NT2/D1 (cell line): ENCODE results near the gene BCL10.

Experiments used
- DNase-seq: peaks from one replicate; pipeline ENCODE4 v3.0.0-alpha.2; 2011; ENCODE audit warnings: low read depth, low spot score
- H3K27me3 ChIP-seq: 2 replicates; pipeline ENCODE4 v1.6.0; 2011; ENCODE audit warnings: mild to moderate bottlenecking; ENCODE audit not compliant: insufficient read length, insufficient read depth
- H3K36me3 ChIP-seq: 2 replicates; pipeline ENCODE4 v1.6.1; 2011; ENCODE audit warnings: mild to moderate bottlenecking, low read length, mixed read lengths; ENCODE audit not compliant: insufficient read depth, insufficient read length
- H3K4me1 ChIP-seq: 2 replicates; pipeline ENCODE4 v1.5.1; 2011; ENCODE audit not compliant: insufficient read depth, insufficient read length
- H3K4me3 ChIP-seq: 2 replicates; pipeline ENCODE4 v1.5.1; 2011; ENCODE audit warnings: low read depth; ENCODE audit not compliant: insufficient read length
- H3K9ac ChIP-seq: 2 replicates; pipeline ENCODE4 v1.6.0; 2011; ENCODE audit warnings: low read depth; ENCODE audit not compliant: insufficient read length
- H3K9me3 ChIP-seq: 2 replicates; pipeline ENCODE4 v1.5.1; 2011; ENCODE audit warnings: mild to moderate bottlenecking, low read length; ENCODE audit not compliant: insufficient read depth
- SUZ12 ChIP-seq: IDR thresholded peaks from 2 replicates; pipeline ENCODE4 v1.6.1; 2011; ENCODE audit not compliant: insufficient read length, insufficient read depth; ENCODE audit errors: extremely low read depth
- YY1 ChIP-seq: IDR thresholded peaks from 2 replicates; pipeline ENCODE4 v1.6.1; 2011; ENCODE audit not compliant: insufficient read length, insufficient read depth
- ZNF274 ChIP-seq: IDR thresholded peaks from 2 replicates; pipeline ENCODE4 v1.6.1; 2011; ENCODE audit warnings: mild to moderate bottlenecking, low read depth, low read length

Gene BCL10

DNA sequence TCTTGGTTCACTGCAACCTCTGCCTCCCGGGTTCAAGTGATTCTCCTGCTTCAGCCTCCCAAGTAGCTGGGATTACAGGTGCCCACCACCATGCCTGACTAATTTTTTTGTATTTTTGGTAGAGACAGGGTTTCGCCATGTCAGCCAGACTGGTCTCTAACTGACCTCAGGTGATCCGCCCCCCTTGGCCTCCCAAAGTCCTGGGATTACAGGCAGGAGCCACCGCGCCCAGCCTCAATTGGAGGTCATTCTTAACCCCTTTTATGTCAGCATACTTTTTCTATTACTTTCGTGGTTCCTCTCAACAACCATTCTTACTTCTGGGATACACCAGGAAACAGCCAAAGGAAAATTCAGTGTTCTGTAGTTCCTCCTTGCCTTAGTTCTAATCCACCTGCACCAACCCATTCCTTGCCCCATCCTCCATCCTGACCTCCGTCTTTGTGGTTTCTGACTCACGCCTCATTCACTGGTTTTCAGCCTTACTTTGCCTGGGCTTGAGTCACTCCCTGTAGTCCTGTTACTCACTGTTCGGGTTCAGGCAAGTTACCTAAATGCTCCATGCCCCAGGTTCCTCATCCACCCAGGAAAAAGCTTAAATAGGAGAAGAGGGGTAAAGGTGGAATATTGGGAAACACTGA, 12.9 kb upstream of the BCL10 start:
- Histone ChIP-seq H3K27me3 (no peaks in the 10 kb centered on the region), H3K4me1 (no peaks in the 10 kb centered on the region), H3K9ac (no peak overlapping the region), H3K4me3 (no peak overlapping the region), H3K9me3 (peaks cover 4% of the 10 kb centered on the region; the same call in 1 of the 2 replicates), H3K36me3 (no peaks in the 10 kb centered on the region)
- DNase-seq = no peak
- no peak for TF ChIP-seq YY1
- no peak for TF ChIP-seq SUZ12
- no peak for TF ChIP-seq ZNF274

DNA sequence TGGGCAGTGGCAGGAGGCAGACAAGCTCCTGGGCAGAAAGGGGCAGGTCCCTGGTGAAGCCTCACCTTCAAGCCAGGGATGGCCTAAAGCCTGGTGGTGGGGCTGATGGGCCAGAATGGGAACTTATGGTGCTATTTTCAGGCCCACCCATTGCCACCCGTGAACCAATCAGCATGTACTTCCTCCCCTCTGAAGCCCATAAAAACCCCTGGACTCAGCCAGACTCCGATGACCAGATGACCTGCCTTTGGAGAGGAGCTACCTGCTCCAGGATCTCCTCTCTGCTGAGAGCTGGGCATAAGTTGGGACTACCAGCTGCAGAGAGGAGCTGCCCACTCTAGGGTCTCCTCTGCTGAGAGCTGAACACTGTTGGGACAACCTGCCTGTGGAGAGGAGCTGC, 7.8 kb upstream of the BCL10 start:
- H3K36me3 ChIP-seq = no peaks in the 10 kb centered on the region
- H3K4me3 ChIP-seq = no peak overlapping the region
- no peak for TF ChIP-seq SUZ12
- TF ChIP-seq ZNF274 = no peak
- no peak for TF ChIP-seq YY1
- no peak overlapping the region for H3K9ac ChIP-seq
- H3K4me1 ChIP-seq = no peaks in the 10 kb centered on the region
- DNase-seq = no peak
- peaks cover 7% of the 10 kb centered on the region; the same call in 1 of the 2 replicates for H3K9me3 ChIP-seq
- no peaks in the 10 kb centered on the region for H3K27me3 ChIP-seq

DNA sequence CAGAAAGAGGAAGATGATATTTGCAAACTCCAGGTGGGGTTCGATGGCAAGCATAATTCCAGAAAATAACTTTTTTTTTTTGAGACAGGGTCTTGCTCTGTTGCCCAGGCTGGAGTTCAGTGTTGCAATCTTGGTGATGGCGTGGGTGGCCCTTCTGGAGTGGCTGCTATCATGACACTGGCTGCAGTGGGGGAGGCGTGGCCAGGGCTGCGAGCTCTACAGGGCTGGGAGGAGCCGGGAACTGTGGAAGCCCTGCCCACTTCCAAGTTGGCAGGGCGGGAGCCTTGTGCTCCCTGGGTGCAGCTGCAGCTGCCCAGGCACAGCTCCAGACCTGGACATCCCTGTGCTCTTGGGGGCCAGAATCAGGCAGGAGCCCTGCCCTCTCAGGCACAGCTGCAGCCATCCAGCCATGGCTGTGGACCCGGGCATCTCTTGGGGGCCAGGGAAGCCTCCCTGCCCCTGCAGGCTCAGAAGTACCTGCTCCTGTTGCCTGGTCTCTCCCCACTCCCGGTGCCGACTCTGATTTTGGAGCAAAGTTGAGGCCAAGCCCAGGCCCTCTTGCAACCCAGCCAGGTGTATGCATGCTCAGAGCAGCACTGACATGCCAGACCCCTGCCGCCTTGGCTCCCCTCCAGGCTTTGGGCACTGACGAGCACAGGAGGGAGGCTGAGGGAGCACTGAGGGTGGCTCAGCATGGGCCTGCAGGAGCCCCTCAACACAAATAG, 7.2 kb upstream of the BCL10 start:
- TF ChIP-seq SUZ12 = no peak
- TF ChIP-seq ZNF274 = no peak
- no peaks in the 10 kb centered on the region for H3K4me1 ChIP-seq
- peaks cover 7% of the 10 kb centered on the region; the same call in 1 of the 2 replicates for H3K9me3 ChIP-seq
- no peak overlapping the region for H3K9ac ChIP-seq
- no peaks in the 10 kb centered on the region for H3K27me3 ChIP-seq
- no peak for DNase-seq
- H3K4me3 ChIP-seq = no peak overlapping the region
- H3K36me3 ChIP-seq = no peaks in the 10 kb centered on the region

DNA sequence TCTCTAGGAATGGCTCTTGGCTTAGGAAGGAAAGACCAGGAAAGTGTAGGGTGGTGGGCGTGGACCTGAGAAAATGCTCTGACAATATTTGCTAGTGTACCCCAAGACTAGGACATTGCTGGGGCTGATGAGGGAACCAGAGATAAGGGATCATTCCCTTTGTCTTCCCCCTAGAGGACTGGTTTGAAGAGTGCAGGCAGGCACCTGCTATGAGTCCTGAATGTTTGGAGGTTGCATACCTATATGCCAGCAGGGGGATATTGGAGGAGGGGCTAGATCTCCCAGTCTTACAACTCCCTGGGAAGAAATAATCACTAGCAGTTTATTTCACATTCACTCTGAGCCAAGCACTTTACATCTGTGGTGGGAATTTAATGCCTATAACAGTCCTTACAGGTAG, 6.0 kb upstream of the BCL10 start:
- DNase-seq = peak; percentile 30
- Histone ChIP-seq H3K4me1 (no peaks in the 10 kb centered on the region), H3K9ac (no peak overlapping the region), H3K27me3 (no peaks in the 10 kb centered on the region), H3K4me3 (no peak overlapping the region), H3K36me3 (no peaks in the 10 kb centered on the region), H3K9me3 (peaks cover 7% of the 10 kb centered on the region; the same call in 1 of the 2 replicates)
- TF ChIP-seq YY1 = no peak

GRCh38 chr1:85280636-85281035, 4.2 kb upstream of the BCL10 start:
- H3K36me3 ChIP-seq = no peaks in the 10 kb centered on the region
- H3K4me3 ChIP-seq = no peak overlapping the region
- H3K27me3 ChIP-seq = no peaks in the 10 kb centered on the region
- H3K9ac ChIP-seq = no peak overlapping the region
- peaks cover 7% of the 10 kb centered on the region; the same call in 1 of the 2 replicates for H3K9me3 ChIP-seq
- no peaks in the 10 kb centered on the region for H3K4me1 ChIP-seq
- no peak for DNase-seq
- TF ChIP-seq ZNF274 (no peak), YY1 (no peak), SUZ12 (no peak)

- DNase-seq = no peak
- peaks cover 7% of the 10 kb centered on the region for H3K36me3 ChIP-seq
- no peak overlapping the region for H3K9ac ChIP-seq
- H3K27me3 ChIP-seq = no peaks in the 10 kb centered on the region
- no peaks in the 10 kb centered on the region for H3K4me1 ChIP-seq
- peaks cover 5% of the 10 kb centered on the region; the same call in 1 of the 2 replicates for H3K9me3 ChIP-seq
- no peak overlapping the region for H3K4me3 ChIP-seq
- TF ChIP-seq ZNF274 (no peak), SUZ12 (no peak), YY1 (no peak)
Measured at GRCh38 chr1:85279458-85280080, 3.1 kb upstream of the BCL10 start.

DNA sequence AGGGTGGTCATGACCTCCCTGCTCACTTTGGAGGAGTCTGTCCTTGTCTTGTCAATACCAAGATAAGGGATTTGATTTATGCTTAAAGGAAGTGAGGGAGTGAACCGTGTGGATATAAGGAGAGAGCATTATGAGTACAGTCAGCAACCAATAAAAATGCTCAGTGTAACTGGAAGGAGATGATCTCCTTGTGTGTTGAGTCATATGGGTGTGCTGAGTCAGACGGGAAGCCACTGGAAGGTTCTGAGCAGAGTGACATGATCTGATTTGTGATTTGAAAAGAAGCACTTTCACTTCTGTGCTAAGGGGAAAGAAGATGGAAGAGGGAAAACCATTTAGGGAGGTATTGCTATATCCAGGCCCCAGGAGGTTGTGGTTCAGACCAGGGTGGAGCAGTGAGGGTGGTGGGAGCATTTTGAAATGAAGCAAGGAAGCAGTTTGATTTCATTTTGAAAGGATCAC, 2.5 kb upstream of the BCL10 start:
- TF ChIP-seq YY1 = no peak
- TF ChIP-seq ZNF274 = no peak
- TF ChIP-seq SUZ12 = no peak
- H3K36me3 ChIP-seq = peaks cover 14% of the 10 kb centered on the region
- no peak for DNase-seq
- no peaks in the 10 kb centered on the region; the same call in 1 of the 2 replicates for H3K9me3 ChIP-seq
- H3K27me3 ChIP-seq = no peaks in the 10 kb centered on the region
- no peak overlapping the region for H3K4me3 ChIP-seq
- no peaks in the 10 kb centered on the region for H3K4me1 ChIP-seq
- H3K9ac ChIP-seq = no peak overlapping the region
